ENCODE results near the gene TMEM229A.

TMEM229A gene

DNA sequence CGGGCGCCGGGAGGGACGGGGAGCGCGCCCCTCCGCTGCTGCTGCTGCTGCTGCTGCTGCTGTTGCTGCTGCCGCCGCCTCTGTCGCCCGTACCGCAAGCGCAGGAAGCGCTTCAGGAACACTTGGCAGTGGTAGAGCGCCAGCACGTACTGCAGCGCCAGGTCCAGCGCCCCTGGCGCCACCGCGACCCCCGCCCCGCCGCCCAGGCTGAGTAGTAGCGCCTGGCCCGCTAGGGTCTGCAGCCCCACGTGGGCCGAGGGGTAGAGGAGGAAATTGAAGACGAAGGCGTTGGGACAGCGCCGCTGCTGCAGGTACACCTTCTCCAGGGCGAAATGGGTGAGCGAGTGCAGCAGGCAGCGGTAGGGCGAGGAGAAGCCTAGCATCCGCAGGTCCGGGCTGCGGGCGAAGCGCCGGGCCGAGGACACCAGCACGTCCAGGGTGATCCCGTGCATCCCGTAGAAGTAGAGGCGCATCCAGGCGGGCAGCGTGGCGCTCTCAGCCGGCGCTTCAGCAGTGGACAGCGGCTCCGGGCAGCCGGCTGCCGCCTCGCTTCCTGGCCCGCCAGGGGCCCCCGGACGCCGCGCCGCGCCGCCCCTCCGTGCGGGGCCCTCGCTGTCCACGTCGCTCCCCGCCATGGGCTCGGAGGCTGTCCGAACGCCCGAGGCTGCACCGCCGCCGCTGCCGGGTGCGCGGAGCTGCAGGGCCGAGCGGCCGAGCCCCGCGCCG is at the start of gene TMEM229A:
TMEM229A (minus strand) TSS at position 699 of the 726 bp plus-strand sequence; CDS start at position 635, 64 bp downstream.
- TF ChIP-seq, protein P1, sequence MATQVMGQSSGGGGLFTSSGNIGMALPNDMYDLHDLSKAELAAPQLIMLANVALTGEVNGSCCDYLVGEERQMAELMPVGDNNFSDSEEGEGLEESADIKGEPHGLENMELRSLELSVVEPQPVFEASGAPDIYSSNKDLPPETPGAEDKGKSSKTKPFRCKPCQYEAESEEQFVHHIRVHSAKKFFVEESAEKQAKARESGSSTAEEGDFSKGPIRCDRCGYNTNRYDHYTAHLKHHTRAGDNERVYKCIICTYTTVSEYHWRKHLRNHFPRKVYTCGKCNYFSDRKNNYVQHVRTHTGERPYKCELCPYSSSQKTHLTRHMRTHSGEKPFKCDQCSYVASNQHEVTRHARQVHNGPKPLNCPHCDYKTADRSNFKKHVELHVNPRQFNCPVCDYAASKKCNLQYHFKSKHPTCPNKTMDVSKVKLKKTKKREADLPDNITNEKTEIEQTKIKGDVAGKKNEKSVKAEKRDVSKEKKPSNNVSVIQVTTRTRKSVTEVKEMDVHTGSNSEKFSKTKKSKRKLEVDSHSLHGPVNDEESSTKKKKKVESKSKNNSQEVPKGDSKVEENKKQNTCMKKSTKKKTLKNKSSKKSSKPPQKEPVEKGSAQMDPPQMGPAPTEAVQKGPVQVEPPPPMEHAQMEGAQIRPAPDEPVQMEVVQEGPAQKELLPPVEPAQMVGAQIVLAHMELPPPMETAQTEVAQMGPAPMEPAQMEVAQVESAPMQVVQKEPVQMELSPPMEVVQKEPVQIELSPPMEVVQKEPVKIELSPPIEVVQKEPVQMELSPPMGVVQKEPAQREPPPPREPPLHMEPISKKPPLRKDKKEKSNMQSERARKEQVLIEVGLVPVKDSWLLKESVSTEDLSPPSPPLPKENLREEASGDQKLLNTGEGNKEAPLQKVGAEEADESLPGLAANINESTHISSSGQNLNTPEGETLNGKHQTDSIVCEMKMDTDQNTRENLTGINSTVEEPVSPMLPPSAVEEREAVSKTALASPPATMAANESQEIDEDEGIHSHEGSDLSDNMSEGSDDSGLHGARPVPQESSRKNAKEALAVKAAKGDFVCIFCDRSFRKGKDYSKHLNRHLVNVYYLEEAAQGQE (IDR thresholded peaks at IDR 0.05; ENCODE audit: low read depth): peak; percentile 79
- peak; percentile 31; the same call in 1 of the 2 replicates for TF ChIP-seq MAX (IDR thresholded peaks at IDR 0.05)
- peak; percentile 54; the same call in 1 of the 2 replicates for TF ChIP-seq ZBTB7A (IDR thresholded peaks at IDR 0.05; ENCODE audit: low read depth)
- TF ChIP-seq USF1 (IDR thresholded peaks at IDR 0.05): no peak

GRCh38 chr7:124077546-124077945 is 44.7 kb upstream of the TMEM229A start:
- TF ChIP-seq EGR1 (IDR thresholded peaks at IDR 0.05) (no peak), USF1 (IDR thresholded peaks at IDR 0.05) (no peak), TAF1 (IDR thresholded peaks at IDR 0.05; ENCODE audit: low read depth) (no peak), EP300 (IDR thresholded peaks at IDR 0.05; ENCODE audit: borderline replicate concordance) (no peak), TCF12 (IDR thresholded peaks at IDR 0.05; ENCODE audit: low read depth) (no peak), CREB1 (IDR thresholded peaks at IDR 0.05; ENCODE audit: low read depth) (no peak), TEAD4 (IDR thresholded peaks at IDR 0.05) (no peak), NFIC (IDR thresholded peaks at IDR 0.05) (no peak), YY1 (IDR thresholded peaks at IDR 0.05; ENCODE audit: low read depth) (no peak), ZBTB7A (IDR thresholded peaks at IDR 0.05; ENCODE audit: low read depth) (no peak), CEBPB (IDR thresholded peaks at IDR 0.05) (no peak)
- TF ChIP-seq, protein P1 (IDR thresholded peaks at IDR 0.05; ENCODE audit: low read depth): no peak

DNA sequence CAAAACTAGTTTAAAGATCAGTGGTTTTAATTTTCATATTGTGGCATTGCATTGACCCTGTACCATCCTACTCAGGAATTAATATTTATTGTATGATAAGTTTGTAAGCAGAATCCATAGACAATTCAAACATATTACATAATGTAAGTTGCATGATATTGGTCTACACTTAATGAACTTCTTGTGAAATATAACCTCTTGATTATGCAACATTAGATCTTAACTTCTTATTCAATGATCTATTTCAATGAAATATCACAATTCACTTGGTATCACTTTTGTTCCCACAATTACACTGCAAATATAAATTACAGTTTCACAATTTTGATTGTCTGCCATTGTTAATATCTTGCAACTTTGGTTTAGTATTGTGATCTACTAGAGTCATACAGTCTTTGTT is 44.0 kb upstream of the TMEM229A start:
- no peak for TF ChIP-seq RAD21 (IDR thresholded peaks at IDR 0.05; ENCODE audit: low read depth)
- no peak for TF ChIP-seq ZBTB7A (IDR thresholded peaks at IDR 0.05; ENCODE audit: low read depth)
- TF ChIP-seq CEBPB (IDR thresholded peaks at IDR 0.05): no peak
- no peak for TF ChIP-seq YY1 (IDR thresholded peaks at IDR 0.05; ENCODE audit: low read depth)
- TF ChIP-seq, protein P1 (IDR thresholded peaks at IDR 0.05; ENCODE audit: low read depth): no peak
- TF ChIP-seq NFIC (IDR thresholded peaks at IDR 0.05): no peak
- TF ChIP-seq EP300 (IDR thresholded peaks at IDR 0.05; ENCODE audit: borderline replicate concordance): no peak
- no peak for TF ChIP-seq TEAD4 (IDR thresholded peaks at IDR 0.05)
- TF ChIP-seq TAF1 (IDR thresholded peaks at IDR 0.05; ENCODE audit: low read depth): no peak
- TF ChIP-seq EGR1 (IDR thresholded peaks at IDR 0.05): no peak
- no peak for TF ChIP-seq CREB1 (IDR thresholded peaks at IDR 0.05; ENCODE audit: low read depth)
- TF ChIP-seq MAX (IDR thresholded peaks at IDR 0.05): no peak
- no peak for TF ChIP-seq FOXM1 (IDR thresholded peaks at IDR 0.05; ENCODE audit: borderline replicate concordance, low read depth)
- TF ChIP-seq TCF12 (IDR thresholded peaks at IDR 0.05; ENCODE audit: low read depth): no peak
- TF ChIP-seq USF1 (IDR thresholded peaks at IDR 0.05): no peak

GRCh38 chr7:124074007-124074406 is 41.1 kb upstream of the TMEM229A start:
- TF ChIP-seq EP300 (IDR thresholded peaks at IDR 0.05; ENCODE audit: borderline replicate concordance) (no peak), TAF1 (IDR thresholded peaks at IDR 0.05; ENCODE audit: low read depth) (no peak), RAD21 (IDR thresholded peaks at IDR 0.05; ENCODE audit: low read depth) (no peak), FOXM1 (IDR thresholded peaks at IDR 0.05; ENCODE audit: borderline replicate concordance, low read depth) (no peak), CREB1 (IDR thresholded peaks at IDR 0.05; ENCODE audit: low read depth) (no peak), CEBPB (IDR thresholded peaks at IDR 0.05) (no peak), TEAD4 (IDR thresholded peaks at IDR 0.05) (no peak), USF1 (IDR thresholded peaks at IDR 0.05) (no peak), MAX (IDR thresholded peaks at IDR 0.05) (no peak), EGR1 (IDR thresholded peaks at IDR 0.05) (no peak), NFIC (IDR thresholded peaks at IDR 0.05) (no peak)
- TF ChIP-seq, protein P1 (IDR thresholded peaks at IDR 0.05; ENCODE audit: low read depth): no peak
